Parathyroid adenoma (tissue), 2 donors: ENCODE data around the gene CSTPP1.

ENCODE experiments used
- H2AFZ ChIP-seq: fragments of 300-600 bp; sonication (generic); one replicate; pipeline ENCODE4 v1.7.0; 2017; ENCODE audit warnings: antibody characterized with exemption, mild to moderate bottlenecking
- H3K27ac ChIP-seq: fragments of 300-600 bp; sonication (generic); one replicate; pipeline ENCODE4 v1.7.0; 2017
- H3K27me3 ChIP-seq: fragments of 300-600 bp; sonication (generic); one replicate; pipeline ENCODE4 v1.7.0; 2017; ENCODE audit warnings: low read length; ENCODE audit not compliant: control insufficient read depth, insufficient read depth
- H3K36me3 ChIP-seq: fragments of 300-600 bp; sonication (generic); one replicate; pipeline ENCODE4 v1.7.0; 2017; ENCODE audit warnings: low read length; ENCODE audit not compliant: control insufficient read depth, insufficient read depth
- H3K4me1 ChIP-seq: fragments of 300-600 bp; sonication (generic); one replicate; pipeline ENCODE4 v1.7.0; 2017; ENCODE audit warnings: control low read depth
- H3K4me2 ChIP-seq: fragments of 300-600 bp; sonication (generic); one replicate; pipeline ENCODE4 v1.7.0; 2017; ENCODE audit warnings: low read length
- H3K4me3 ChIP-seq: fragments of 300-600 bp; sonication (generic); one replicate; pipeline ENCODE4 v1.7.0; 2017; ENCODE audit warnings: low read depth, low read length
- H3K79me2 ChIP-seq: fragments of 300-600 bp; sonication (generic); one replicate; pipeline ENCODE4 v1.7.0; 2017; ENCODE audit warnings: control low read depth
- H3K9ac ChIP-seq: fragments of 300-600 bp; sonication (generic); one replicate; pipeline ENCODE4 v1.7.0; 2017; ENCODE audit warnings: mild to moderate bottlenecking
- H3K9me3 ChIP-seq: fragments of 300-600 bp; sonication (generic); one replicate; pipeline ENCODE4 v1.7.0; 2017; ENCODE audit warnings: low read length; ENCODE audit not compliant: control insufficient read depth
- CTCF ChIP-seq: fragments of 300-600 bp; sonication (generic); IDR thresholded peaks from one replicate; pipeline ENCODE4 v1.7.0; 2017; ENCODE audit warnings: antibody characterized with exemption, mild to moderate bottlenecking
- donor health status: primary hyperparathyroidism.

CSTPP1 gene

GRCh38 chr11:46967962-46968361 lies 31.4 kb downstream of the CSTPP1 start:
- Histone ChIP-seq H3K9me3 (no peaks in the 10 kb centered on the region), H3K27ac (no peak overlapping the region), H3K4me1 (no peaks in the 10 kb centered on the region), H2AFZ (no peak overlapping the region), H3K36me3 (no peaks in the 10 kb centered on the region), H3K4me3 (no peak overlapping the region), H3K9ac (no peak overlapping the region), H3K4me2 (no peak overlapping the region), H3K79me2 (no peaks in the 10 kb centered on the region), H3K27me3 (no peaks in the 10 kb centered on the region)
- no peak for TF ChIP-seq CTCF

- H3K4me3 ChIP-seq, result no peak overlapping the region
- no peaks in the 10 kb centered on the region for H3K79me2 ChIP-seq
- H3K27me3 ChIP-seq, result no peaks in the 10 kb centered on the region
- H3K27ac ChIP-seq, result no peak overlapping the region
- H3K36me3 ChIP-seq, result no peaks in the 10 kb centered on the region
- no peak for TF ChIP-seq CTCF
- no peaks in the 10 kb centered on the region for H3K9me3 ChIP-seq
- H3K4me2 ChIP-seq, result no peak overlapping the region
- H3K4me1 ChIP-seq, result no peaks in the 10 kb centered on the region
- H2AFZ ChIP-seq, result no peak overlapping the region
- no peak overlapping the region for H3K9ac ChIP-seq
Measured at GRCh38 chr11:46969379-46969778, 32.8 kb downstream of the CSTPP1 start.

GRCh38 chr11:46970913-46971625 lies 34.5 kb downstream of the CSTPP1 start:
- Histone ChIP-seq H3K79me2 (no peaks in the 10 kb centered on the region), H3K9me3 (no peaks in the 10 kb centered on the region), H3K36me3 (no peaks in the 10 kb centered on the region), H2AFZ (no peak overlapping the region), H3K27me3 (no peaks in the 10 kb centered on the region), H3K9ac (no peak overlapping the region), H3K4me3 (no peak overlapping the region), H3K27ac (no peak overlapping the region), H3K4me2 (no peak overlapping the region), H3K4me1 (no peaks in the 10 kb centered on the region)
- TF ChIP-seq CTCF, result no peak

GRCh38 chr11:46972343-46972742 lies 35.8 kb downstream of the CSTPP1 start:
- Histone ChIP-seq H2AFZ (no peak overlapping the region), H3K4me2 (no peak overlapping the region), H3K9ac (no peak overlapping the region), H3K4me3 (no peak overlapping the region), H3K4me1 (no peaks in the 10 kb centered on the region), H3K36me3 (no peaks in the 10 kb centered on the region), H3K79me2 (no peaks in the 10 kb centered on the region), H3K27me3 (no peaks in the 10 kb centered on the region), H3K9me3 (no peaks in the 10 kb centered on the region), H3K27ac (no peak overlapping the region)
- no peak for TF ChIP-seq CTCF

GRCh38 chr11:46972821-46973220 lies 36.3 kb downstream of the CSTPP1 start:
- Histone ChIP-seq H3K27ac (no peak overlapping the region), H3K36me3 (no peaks in the 10 kb centered on the region), H2AFZ (no peak overlapping the region), H3K79me2 (no peaks in the 10 kb centered on the region), H3K27me3 (no peaks in the 10 kb centered on the region), H3K9ac (no peak overlapping the region), H3K4me3 (no peak overlapping the region), H3K4me2 (no peak overlapping the region), H3K9me3 (no peaks in the 10 kb centered on the region), H3K4me1 (no peaks in the 10 kb centered on the region)
- no peak for TF ChIP-seq CTCF
